Ovary (tissue), 3 donors: ENCODE results near the gene FRYL.

Experiments used
- EP300 ChIP-seq: sonication (generic); formaldehyde crosslinking; IDR thresholded peaks from one replicate; pipeline ENCODE4 v1.6.1; 2017; ENCODE audit warnings: antibody characterized with exemption
- POLR2A ChIP-seq: fragments of 450-650 bp; IDR thresholded peaks from one replicate; pipeline ENCODE4 v1.6.1; 2017; ENCODE audit warnings: antibody characterized with exemption, mild to moderate bottlenecking, moderate library complexity
- TF ChIP-seq, protein P1 (sequence below), 3 donors: fragments of 450-650 bp in 2 of 3; fragments of 200-600 bp in 1 of 3; IDR thresholded peaks; one replicate each; pipeline versions ENCODE4 v1.5.1 to v1.8.0; 2016 to 2022; ENCODE audit warnings: antibody characterized with exemption in 3 of 3, mild to moderate bottlenecking in 1 of 3
- donor health status: DM: no; HTN: no; CAD: no.

DNA sequence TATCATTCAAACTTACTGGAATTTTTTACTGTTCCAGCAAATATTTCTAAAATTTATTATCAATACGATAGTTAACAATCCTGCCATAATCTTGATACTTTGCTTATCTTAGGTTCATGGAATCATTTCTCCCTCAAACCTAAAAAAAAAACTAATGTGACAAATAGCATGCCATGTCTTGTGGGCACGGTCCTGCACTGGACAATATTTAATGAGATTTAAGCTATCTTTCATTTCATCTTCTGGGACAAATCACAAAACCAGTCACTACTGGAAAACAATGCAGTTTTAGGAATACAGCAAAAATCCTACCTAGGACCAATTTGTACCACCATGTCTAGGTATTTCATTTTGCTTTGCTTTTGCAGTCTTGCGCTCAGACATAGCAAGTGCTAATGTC lies 93.7 kb downstream of the FRYL start:
- TF ChIP-seq, protein P1, sequence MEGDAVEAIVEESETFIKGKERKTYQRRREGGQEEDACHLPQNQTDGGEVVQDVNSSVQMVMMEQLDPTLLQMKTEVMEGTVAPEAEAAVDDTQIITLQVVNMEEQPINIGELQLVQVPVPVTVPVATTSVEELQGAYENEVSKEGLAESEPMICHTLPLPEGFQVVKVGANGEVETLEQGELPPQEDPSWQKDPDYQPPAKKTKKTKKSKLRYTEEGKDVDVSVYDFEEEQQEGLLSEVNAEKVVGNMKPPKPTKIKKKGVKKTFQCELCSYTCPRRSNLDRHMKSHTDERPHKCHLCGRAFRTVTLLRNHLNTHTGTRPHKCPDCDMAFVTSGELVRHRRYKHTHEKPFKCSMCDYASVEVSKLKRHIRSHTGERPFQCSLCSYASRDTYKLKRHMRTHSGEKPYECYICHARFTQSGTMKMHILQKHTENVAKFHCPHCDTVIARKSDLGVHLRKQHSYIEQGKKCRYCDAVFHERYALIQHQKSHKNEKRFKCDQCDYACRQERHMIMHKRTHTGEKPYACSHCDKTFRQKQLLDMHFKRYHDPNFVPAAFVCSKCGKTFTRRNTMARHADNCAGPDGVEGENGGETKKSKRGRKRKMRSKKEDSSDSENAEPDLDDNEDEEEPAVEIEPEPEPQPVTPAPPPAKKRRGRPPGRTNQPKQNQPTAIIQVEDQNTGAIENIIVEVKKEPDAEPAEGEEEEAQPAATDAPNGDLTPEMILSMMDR (IDR thresholded peaks at IDR 0.05): no peak
- TF ChIP-seq EP300: no peak
- no peak for TF ChIP-seq POLR2A
